ENCODE results near the gene XIRP2. TPM values are rescaled to one million over a fixed set of nuclear protein-coding genes. Genes with fewer than 3 reads are reported as not detected.

XIRP2 gene
- total RNA-seq, 1 donor from 2014 or later: 0.14 TPM

- H3K27me3 ChIP-seq: no peaks in the 10 kb centered on the region
- ATAC-seq (no peak), DNase-seq (no peak)
- no peaks in the 10 kb centered on the region for H3K9me3 ChIP-seq
- no peak overlapping the region for H3K4me3 ChIP-seq
- TF ChIP-seq CTCF (IDR thresholded peaks at IDR 0.05): no peak
- intact Hi-C loops (cut with DNase I): no loop called here
- H3K27ac ChIP-seq: no peak overlapping the region
- H3K36me3 ChIP-seq: no peaks in the 10 kb centered on the region
- H3K4me1 ChIP-seq: no peaks in the 10 kb centered on the region
Measured at GRCh38 chr2:166917415-166917814, 29.1 kb downstream of the XIRP2 start.

- no peaks in the 10 kb centered on the region for H3K9me3 ChIP-seq
- ATAC-seq (no peak), DNase-seq (no peak)
- H3K36me3 ChIP-seq: no peaks in the 10 kb centered on the region
- no peak overlapping the region for H3K27ac ChIP-seq
- intact Hi-C loops (cut with DNase I): no loop called here
- H3K27me3 ChIP-seq: no peaks in the 10 kb centered on the region
- no peaks in the 10 kb centered on the region for H3K4me1 ChIP-seq
- TF ChIP-seq CTCF (IDR thresholded peaks at IDR 0.05): no peak
- H3K4me3 ChIP-seq: no peak overlapping the region
Measured at GRCh38 chr2:166921261-166921896, 33.1 kb downstream of the XIRP2 start.

- ATAC-seq (no peak), DNase-seq (no peak)
- no peaks in the 10 kb centered on the region for H3K36me3 ChIP-seq
- H3K4me1 ChIP-seq: no peaks in the 10 kb centered on the region
- no peak overlapping the region for H3K4me3 ChIP-seq
- H3K27ac ChIP-seq: no peak overlapping the region
- H3K27me3 ChIP-seq: no peaks in the 10 kb centered on the region
- H3K9me3 ChIP-seq: no peaks in the 10 kb centered on the region
- TF ChIP-seq CTCF (IDR thresholded peaks at IDR 0.05): no peak
- intact Hi-C loops (cut with DNase I): no loop called here
Measured at GRCh38 chr2:166924967-166925366, 36.7 kb downstream of the XIRP2 start.

GRCh38 chr2:166926657-166927056 lies 38.4 kb downstream of the XIRP2 start:
- intact Hi-C loops (cut with DNase I): no loop called here
- Histone ChIP-seq H3K4me3 (no peak overlapping the region), H3K36me3 (no peaks in the 10 kb centered on the region), H3K4me1 (no peaks in the 10 kb centered on the region), H3K27ac (no peak overlapping the region), H3K9me3 (no peaks in the 10 kb centered on the region), H3K27me3 (no peaks in the 10 kb centered on the region)
- no peak for ATAC-seq
- DNase-seq: no peak
- TF ChIP-seq CTCF (IDR thresholded peaks at IDR 0.05): no peak

- DNase-seq: no peak
- intact Hi-C loops (cut with DNase I): no loop called here
- TF ChIP-seq CTCF (IDR thresholded peaks at IDR 0.05): no peak
- H3K27me3 ChIP-seq: no peaks in the 10 kb centered on the region
- H3K4me3 ChIP-seq: no peak overlapping the region
- H3K27ac ChIP-seq: no peak overlapping the region
- H3K4me1 ChIP-seq: no peaks in the 10 kb centered on the region
- H3K9me3 ChIP-seq: no peaks in the 10 kb centered on the region
- no peak for ATAC-seq
- no peaks in the 10 kb centered on the region for H3K36me3 ChIP-seq
Measured at GRCh38 chr2:166932032-166932431, 43.8 kb downstream of the XIRP2 start.

- Histone ChIP-seq H3K27ac (no peak overlapping the region), H3K36me3 (no peaks in the 10 kb centered on the region), H3K4me1 (no peaks in the 10 kb centered on the region), H3K9me3 (no peaks in the 10 kb centered on the region), H3K4me3 (no peak overlapping the region), H3K27me3 (no peaks in the 10 kb centered on the region)
- TF ChIP-seq CTCF (IDR thresholded peaks at IDR 0.05): no peak
- no peak for DNase-seq
- intact Hi-C loops (cut with DNase I): no loop called here
- ATAC-seq: no peak
Measured at GRCh38 chr2:166934817-166935216, 46.5 kb downstream of the XIRP2 start.

All from upper lobe of right lung (tissue), 1 donor.